Activated naive CD8-positive, alpha-beta T cell (primary cell): ENCODE data around the gene HNRNPC.
"Not testable (repeated sequence)": the region's sequence is repeated elsewhere in the genome, so short reads cannot be mapped to it uniquely, and the experiment has no call there.

Experiments
- H3K27ac Mint-ChIP-seq: one replicate; pipeline ENCODE4 v1.8.0; 2021; ENCODE audit warnings: mixed read lengths
- H3K27me3 Mint-ChIP-seq: one replicate; pipeline ENCODE4 v1.8.0; 2021; ENCODE audit warnings: mixed read lengths
- H3K36me3 Mint-ChIP-seq: one replicate; pipeline ENCODE4 v1.8.0; 2021; ENCODE audit warnings: mixed read lengths
- H3K4me1 Mint-ChIP-seq: one replicate; pipeline ENCODE4 v1.8.0; 2021; ENCODE audit warnings: low read depth, mixed read lengths
- H3K4me3 Mint-ChIP-seq: one replicate; pipeline ENCODE4 v1.8.0; 2021; ENCODE audit warnings: mild to moderate bottlenecking, mixed read lengths
- H3K9me3 Mint-ChIP-seq: one replicate; pipeline ENCODE4 v1.8.0; 2021; ENCODE audit warnings: low read depth, mixed read lengths

Gene HNRNPC

DNA sequence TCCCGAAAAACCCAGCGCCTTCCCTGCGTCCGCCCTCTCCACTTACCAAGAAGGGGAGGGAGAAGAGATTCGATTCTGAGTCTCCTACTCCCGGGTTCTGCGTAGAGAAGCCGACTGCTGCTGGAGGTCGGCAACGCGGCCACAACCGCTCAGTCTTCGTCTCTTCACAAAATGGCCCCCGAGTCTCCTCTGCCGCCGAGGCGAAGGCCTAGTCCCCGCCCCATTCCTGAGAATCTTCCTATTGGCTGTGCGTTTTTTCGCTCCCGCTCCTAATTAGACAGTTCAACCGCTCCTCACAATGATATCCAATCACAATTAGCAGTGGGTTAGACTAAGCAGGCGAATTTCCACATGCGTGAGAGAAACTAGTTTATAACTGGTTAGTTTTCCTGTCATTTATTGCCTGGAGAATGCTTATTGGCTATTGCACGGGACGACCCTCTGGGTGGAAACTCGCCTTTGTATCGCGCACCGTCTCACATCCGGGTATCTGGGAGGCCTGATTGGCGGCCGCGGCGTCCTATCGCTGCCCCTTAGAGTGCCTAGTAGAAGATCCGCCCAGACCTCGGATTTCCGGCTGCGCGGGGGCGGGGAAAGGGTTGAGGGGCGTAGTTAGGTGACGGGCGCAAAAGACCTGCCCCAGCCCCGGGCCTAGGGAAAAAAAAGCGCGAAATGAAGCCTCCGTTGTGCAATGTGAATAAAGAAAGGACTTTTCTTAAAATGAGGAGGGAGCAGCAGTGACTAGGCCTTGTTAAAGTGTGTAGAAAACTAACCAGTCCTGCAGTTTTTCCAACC lies at the start of gene HNRNPC:
TSS of gene HNRNPC (minus strand) at position 191 of the 795 bp plus-strand sequence. CDS start 35,249 bp downstream, outside the sequence.
- Mint-ChIP-seq H3K36me3 (peaks cover 24% of the 10 kb centered on the region), H3K4me1 (peaks cover 26% of the 10 kb centered on the region), H3K27me3 (no peaks in the 10 kb centered on the region), H3K27ac (peak within 1 kb of the TSS; percentile 100), H3K9me3 (no peaks in the 10 kb centered on the region), H3K4me3 (peak within 1 kb of the TSS; percentile 100)

- Mint-ChIP-seq H3K36me3 (no peaks in the 10 kb centered on the region), H3K27me3 (no peaks in the 10 kb centered on the region), H3K4me1 (peaks cover 8% of the 10 kb centered on the region), H3K27ac (no peak overlapping the region), H3K9me3 (no peaks in the 10 kb centered on the region), H3K4me3 (no peak overlapping the region)
These were observed 48.2 kb upstream of the HNRNPC start for GRCh38 chr14:21317398-21317797.

- Mint-ChIP-seq H3K4me1 (peaks cover 10% of the 10 kb centered on the region), H3K36me3 (no peaks in the 10 kb centered on the region), H3K9me3 (no peaks in the 10 kb centered on the region), H3K27me3 (no peaks in the 10 kb centered on the region), H3K27ac (no peak overlapping the region), H3K4me3 (no peak overlapping the region)
These were observed 44.3 kb upstream of the HNRNPC start for GRCh38 chr14:21313512-21313911.

- no peaks in the 10 kb centered on the region for H3K27me3 Mint-ChIP-seq
- H3K4me3 Mint-ChIP-seq, result no peak overlapping the region
- no peaks in the 10 kb centered on the region for H3K9me3 Mint-ChIP-seq
- no peak overlapping the region for H3K27ac Mint-ChIP-seq
- H3K4me1 Mint-ChIP-seq, result peaks cover 22% of the 10 kb centered on the region
- no peaks in the 10 kb centered on the region for H3K36me3 Mint-ChIP-seq
These were observed 42.4 kb upstream of the HNRNPC start for GRCh38 chr14:21311614-21312013.

DNA sequence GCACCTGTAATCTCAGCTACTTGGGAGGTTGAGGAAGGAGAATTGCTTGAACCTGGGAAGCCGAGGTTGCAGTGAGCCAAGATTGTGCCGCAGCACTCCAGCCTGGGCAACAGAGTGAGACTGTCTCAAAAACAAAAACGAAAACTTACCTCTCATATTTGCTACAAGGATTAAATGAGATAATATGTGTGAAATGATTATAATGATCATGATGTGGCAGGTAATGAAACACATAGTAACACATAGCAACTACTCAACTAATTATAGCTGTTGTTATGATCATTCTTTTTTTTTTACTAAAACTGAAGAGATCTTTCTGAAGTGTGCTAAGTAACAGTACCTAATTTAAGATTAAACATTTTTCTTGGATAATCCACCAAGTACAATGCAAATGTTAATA lies 40.7 kb upstream of the HNRNPC start:
- peaks cover 22% of the 10 kb centered on the region for H3K4me1 Mint-ChIP-seq

DNA sequence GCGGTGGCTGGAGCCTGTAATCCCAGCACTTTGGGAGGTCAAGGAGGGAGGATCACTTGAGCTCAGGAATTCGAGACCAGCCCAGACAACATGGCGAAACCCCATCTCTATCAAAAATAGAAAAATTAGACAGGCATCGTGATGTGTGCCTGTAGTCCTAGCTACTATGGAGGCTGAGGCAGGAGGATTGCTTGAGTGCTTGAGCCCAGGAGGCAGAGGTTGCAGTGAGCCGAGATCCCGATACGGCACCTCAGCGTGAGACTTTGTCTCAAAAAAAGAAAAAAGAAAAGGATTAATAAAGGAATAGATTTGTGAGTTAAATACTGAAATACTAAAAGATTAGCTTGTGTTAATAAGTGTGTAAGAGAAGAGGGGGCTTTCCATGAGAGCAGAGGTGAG lies 40.0 kb upstream of the HNRNPC start:
- no peaks in the 10 kb centered on the region for H3K9me3 Mint-ChIP-seq
- peaks cover 22% of the 10 kb centered on the region for H3K4me1 Mint-ChIP-seq
- H3K4me3 Mint-ChIP-seq, result peak overlapping the region; percentile 89
- H3K36me3 Mint-ChIP-seq, result no peaks in the 10 kb centered on the region
- no peaks in the 10 kb centered on the region for H3K27me3 Mint-ChIP-seq
- peak overlapping the region; percentile 96 for H3K27ac Mint-ChIP-seq

More for the DNA sequence above, 40.7 kb upstream of the HNRNPC start:
- H3K27me3 Mint-ChIP-seq, result no peaks in the 10 kb centered on the region
- no peaks in the 10 kb centered on the region for H3K9me3 Mint-ChIP-seq
- no peak overlapping the region for H3K4me3 Mint-ChIP-seq
- no peak overlapping the region for H3K27ac Mint-ChIP-seq
- H3K36me3 Mint-ChIP-seq, result no peaks in the 10 kb centered on the region

DNA sequence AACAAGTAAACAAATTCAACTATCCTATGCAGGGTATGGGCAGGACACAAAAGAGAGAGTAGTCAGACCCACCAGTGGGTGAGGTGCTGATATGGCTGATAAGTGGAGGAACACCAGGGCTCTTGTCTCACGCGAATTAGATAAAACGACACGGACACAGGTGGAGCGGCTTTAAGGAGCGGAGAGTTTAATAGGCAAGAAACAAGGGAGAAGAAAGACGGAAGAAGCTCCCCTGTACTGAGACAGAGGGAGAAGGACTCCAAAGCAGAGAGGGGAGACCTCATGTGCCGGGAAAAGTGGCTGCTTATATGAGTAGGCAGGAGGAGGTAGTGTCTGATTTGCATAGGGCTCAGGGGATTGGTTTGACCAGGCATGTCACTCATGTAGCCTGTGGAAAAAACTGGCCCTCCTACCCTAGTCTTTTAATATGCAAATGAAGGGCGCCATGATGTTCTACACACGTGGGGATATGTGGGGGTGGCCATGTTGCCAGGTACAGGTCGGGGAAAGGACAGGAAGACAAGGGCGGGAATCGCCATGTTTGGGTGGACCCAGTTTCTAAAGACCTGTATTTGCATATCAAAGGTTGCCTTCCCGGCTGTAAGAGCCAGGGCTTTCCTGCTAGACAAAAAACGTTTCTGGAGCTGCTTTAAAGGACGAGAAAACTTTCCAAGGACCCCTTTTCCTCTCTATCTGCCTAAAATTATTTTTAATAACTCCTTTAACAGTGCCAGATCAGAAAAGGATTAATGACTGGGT lies 39.4 kb upstream of the HNRNPC start:
- Mint-ChIP-seq H3K4me3 (peak overlapping the region; percentile 89), H3K36me3 (no peaks in the 10 kb centered on the region), H3K27me3 (no peaks in the 10 kb centered on the region), H3K4me1 (peaks cover 22% of the 10 kb centered on the region), H3K9me3 (no peaks in the 10 kb centered on the region), H3K27ac (peak overlapping the region; percentile 96)

DNA sequence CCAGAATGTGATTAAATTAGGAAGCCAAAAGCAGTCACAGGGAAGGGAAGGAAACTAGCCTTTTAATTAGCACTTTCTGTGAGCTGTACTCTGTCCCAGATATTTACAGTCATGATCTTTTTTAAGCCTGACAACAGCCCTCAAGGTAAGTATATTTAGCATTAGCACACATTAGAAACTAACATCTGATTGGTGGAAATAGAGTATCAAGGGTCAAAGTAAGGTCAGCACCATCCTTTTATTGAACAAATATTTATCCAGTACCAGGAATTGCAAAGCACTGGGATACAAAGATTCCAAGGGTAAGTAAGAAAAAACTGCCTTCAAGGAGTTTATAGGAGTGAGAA lies 38.9 kb upstream of the HNRNPC start:
- Mint-ChIP-seq H3K4me1 (peaks cover 22% of the 10 kb centered on the region), H3K27me3 (no peaks in the 10 kb centered on the region), H3K27ac (peak overlapping the region; percentile 96)

GRCh38 chr14:21307637-21308036 lies 38.4 kb upstream of the HNRNPC start:
- Mint-ChIP-seq H3K27me3 (no peaks in the 10 kb centered on the region), H3K36me3 (no peaks in the 10 kb centered on the region), H3K9me3 (no peaks in the 10 kb centered on the region), H3K27ac (peak overlapping the region; percentile 96), H3K4me1 (peaks cover 22% of the 10 kb centered on the region), H3K4me3 (peak overlapping the region; percentile 89)

More for the DNA sequence above, 38.9 kb upstream of the HNRNPC start:
- H3K4me3 Mint-ChIP-seq, result peak overlapping the region; percentile 89
- H3K36me3 Mint-ChIP-seq, result no peaks in the 10 kb centered on the region
- no peaks in the 10 kb centered on the region for H3K9me3 Mint-ChIP-seq

- H3K9me3 Mint-ChIP-seq, H3K4me1 Mint-ChIP-seq, H3K36me3 Mint-ChIP-seq, H3K4me3 Mint-ChIP-seq, H3K27ac Mint-ChIP-seq, H3K27me3 Mint-ChIP-seq: not testable (repeated sequence)
These were observed 33.5 kb upstream of the HNRNPC start for GRCh38 chr14:21302836-21303140.

DNA sequence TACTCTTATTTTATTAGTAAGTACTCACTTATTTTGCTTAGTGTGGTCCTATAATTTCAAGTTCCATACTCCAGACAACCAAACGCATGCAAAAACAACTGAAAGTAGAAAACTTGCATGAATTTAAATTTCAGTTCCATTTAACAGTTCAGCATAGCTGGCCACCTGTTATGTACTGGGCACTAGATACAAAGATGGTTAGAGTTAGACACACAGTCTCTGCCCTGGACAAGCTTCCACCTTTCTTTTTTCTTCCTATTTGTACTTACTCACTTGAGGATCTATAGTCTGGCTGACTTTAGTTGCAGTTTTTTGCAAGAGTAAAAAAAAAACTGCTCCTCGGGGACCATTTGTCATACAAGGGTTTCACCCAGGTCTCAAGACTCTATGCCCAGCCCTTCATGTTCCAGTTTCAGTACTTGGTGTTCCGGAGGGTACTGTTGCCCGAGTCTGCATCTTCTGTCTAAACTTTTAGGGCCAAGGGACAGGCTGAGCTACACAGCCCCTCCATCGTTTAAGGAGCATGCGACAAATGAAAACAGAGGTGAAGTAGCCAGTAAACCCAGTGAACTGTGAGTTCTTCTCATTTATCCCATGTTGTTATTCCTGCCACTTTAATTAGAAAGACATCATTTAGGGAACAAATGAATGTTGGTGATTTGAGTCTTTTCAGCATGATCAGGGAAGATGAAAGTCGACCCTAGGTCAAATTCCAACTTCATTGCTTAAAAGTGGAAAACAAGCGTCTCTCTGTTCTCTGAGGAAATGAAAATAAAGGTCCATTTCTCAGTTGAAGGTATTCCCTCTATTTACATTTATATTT lies 33.0 kb upstream of the HNRNPC start:
- no peaks in the 10 kb centered on the region for H3K9me3 Mint-ChIP-seq
- H3K27ac Mint-ChIP-seq, result no peak overlapping the region
- no peak overlapping the region for H3K4me3 Mint-ChIP-seq
- H3K27me3 Mint-ChIP-seq, result peaks cover 7% of the 10 kb centered on the region
- no peaks in the 10 kb centered on the region for H3K36me3 Mint-ChIP-seq
- peaks cover 2% of the 10 kb centered on the region for H3K4me1 Mint-ChIP-seq

- H3K4me3 Mint-ChIP-seq, result peak overlapping the region; percentile 49
- no peaks in the 10 kb centered on the region for H3K36me3 Mint-ChIP-seq
- peaks cover 7% of the 10 kb centered on the region for H3K27me3 Mint-ChIP-seq
- no peak overlapping the region for H3K27ac Mint-ChIP-seq
- H3K4me1 Mint-ChIP-seq, result peaks cover 2% of the 10 kb centered on the region
- no peaks in the 10 kb centered on the region for H3K9me3 Mint-ChIP-seq
These were observed 31.6 kb upstream of the HNRNPC start for GRCh38 chr14:21300892-21301291.

DNA sequence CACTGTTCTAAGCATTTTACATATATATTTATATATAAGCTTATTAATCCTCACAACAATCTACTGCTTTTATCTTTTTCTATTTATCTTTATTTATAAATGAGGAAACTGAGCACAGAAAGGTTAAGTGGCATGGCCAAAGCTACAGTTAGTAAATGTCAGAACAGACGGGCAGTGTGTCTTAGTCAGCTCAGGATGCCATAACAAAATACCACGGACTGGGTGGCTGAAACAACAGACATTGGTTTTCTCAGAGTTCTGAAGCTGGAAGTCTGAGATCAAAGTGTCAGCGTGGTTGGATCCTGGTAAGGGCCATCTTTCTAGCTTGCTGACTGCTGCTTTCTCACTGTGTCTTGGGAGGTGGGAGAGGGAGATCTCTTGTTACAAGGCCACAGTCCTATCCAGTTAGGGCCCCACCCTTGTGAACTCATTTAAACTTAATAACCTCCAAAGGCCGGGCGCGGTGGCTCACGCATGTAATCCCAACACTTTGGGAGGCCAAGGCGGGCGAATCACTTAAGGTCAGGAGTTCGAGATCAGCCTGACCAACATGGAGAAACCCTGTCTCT lies 30.4 kb upstream of the HNRNPC start:
- Mint-ChIP-seq H3K27me3 (peaks cover 7% of the 10 kb centered on the region), H3K36me3 (no peaks in the 10 kb centered on the region), H3K4me1 (peaks cover 2% of the 10 kb centered on the region), H3K9me3 (no peaks in the 10 kb centered on the region), H3K27ac (no peak overlapping the region), H3K4me3 (no peak overlapping the region)

GRCh38 chr14:21298358-21298757 lies 29.1 kb upstream of the HNRNPC start:
- no peak overlapping the region for H3K27ac Mint-ChIP-seq
- no peaks in the 10 kb centered on the region for H3K36me3 Mint-ChIP-seq
- H3K9me3 Mint-ChIP-seq, result no peaks in the 10 kb centered on the region
- peaks cover 2% of the 10 kb centered on the region for H3K4me1 Mint-ChIP-seq
- peaks cover 7% of the 10 kb centered on the region for H3K27me3 Mint-ChIP-seq
- H3K4me3 Mint-ChIP-seq, result no peak overlapping the region

- H3K36me3 Mint-ChIP-seq, H3K27me3 Mint-ChIP-seq: not testable (repeated sequence)
These were observed 24.8 kb upstream of the HNRNPC start for GRCh38 chr14:21294026-21294425.

More at GRCh38 chr14:21294026-21294425, 24.8 kb upstream of the HNRNPC start:
- H3K9me3 Mint-ChIP-seq, H3K4me1 Mint-ChIP-seq, H3K27ac Mint-ChIP-seq, H3K4me3 Mint-ChIP-seq: not testable (repeated sequence)
